Neural progenitor cell (in vitro differentiated cells): ENCODE results near the gene DOCK4.

Experiments used
- CTCF ChIP-seq: fragments of 200-600 bp; sonication (generic); IDR thresholded peaks from 2 replicates; pipeline ENCODE4 v1.5.1; 2017; ENCODE audit warnings: antibody characterized with exemption, mild to moderate bottlenecking
- EZH2 ChIP-seq: fragments of 200-600 bp; sonication (generic); IDR thresholded peaks from 2 replicates; pipeline ENCODE4 v1.6.1; 2017; ENCODE audit warnings: antibody characterized with exemption, mild to moderate bottlenecking, moderate library complexity
- EZH2phosphoT487 ChIP-seq: fragments of 200-600 bp; sonication (generic); IDR thresholded peaks from 2 replicates; pipeline ENCODE4 v1.6.1; 2017; ENCODE audit warnings: antibody characterized with exemption

- TF ChIP-seq CTCF (no peak), EZH2phosphoT487 (no peak), EZH2 (no peak)
These were observed 147.5 kb downstream of the DOCK4 start for GRCh38 chr7:112058686-112059085.
